C4-2B (cell line): ENCODE data around the gene STAT4.

Experiments
- ZFX ChIP-seq: fragments of 450-650 bp; IDR thresholded peaks from 2 replicates; pipeline ENCODE4 v1.6.1; 2017
- TF ChIP-seq, protein P1 (sequence below): fragments of 450-650 bp; conservative IDR thresholded peaks from 2 replicates; pipeline ENCODE4 v1.5.1; 2017; ENCODE audit warnings: mild to moderate bottlenecking

DNA sequence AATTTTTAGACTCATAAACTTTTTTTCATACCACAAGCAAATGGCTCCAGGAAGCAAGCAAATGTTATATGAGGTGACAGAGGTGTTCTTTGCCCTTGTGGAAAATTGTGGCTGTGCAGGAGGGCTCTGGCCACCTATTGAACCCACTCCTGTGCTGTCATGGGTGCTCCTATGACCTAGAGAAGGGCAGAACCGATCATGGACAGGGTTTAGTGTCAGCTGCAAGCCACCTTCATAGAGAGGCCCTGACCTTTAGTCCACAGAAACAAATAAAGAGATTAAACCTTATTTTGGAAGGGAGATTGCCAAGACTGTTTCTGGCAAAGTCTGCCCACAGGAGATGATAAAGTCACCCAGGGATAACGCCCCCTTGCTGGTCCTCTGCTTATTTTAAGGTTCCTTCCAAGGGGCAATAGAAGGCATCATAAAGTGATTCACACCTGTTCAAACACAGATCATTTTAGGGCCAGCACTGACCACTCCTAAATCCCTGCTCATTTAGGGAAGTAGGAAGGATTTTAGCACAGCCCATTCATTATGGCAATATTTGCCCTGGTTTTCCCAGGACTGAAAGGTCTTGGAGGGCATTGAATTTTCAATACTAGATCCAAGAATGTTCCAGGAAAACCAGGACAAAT is 26.1 kb upstream of the STAT4 start:
- TF ChIP-seq, protein P1, sequence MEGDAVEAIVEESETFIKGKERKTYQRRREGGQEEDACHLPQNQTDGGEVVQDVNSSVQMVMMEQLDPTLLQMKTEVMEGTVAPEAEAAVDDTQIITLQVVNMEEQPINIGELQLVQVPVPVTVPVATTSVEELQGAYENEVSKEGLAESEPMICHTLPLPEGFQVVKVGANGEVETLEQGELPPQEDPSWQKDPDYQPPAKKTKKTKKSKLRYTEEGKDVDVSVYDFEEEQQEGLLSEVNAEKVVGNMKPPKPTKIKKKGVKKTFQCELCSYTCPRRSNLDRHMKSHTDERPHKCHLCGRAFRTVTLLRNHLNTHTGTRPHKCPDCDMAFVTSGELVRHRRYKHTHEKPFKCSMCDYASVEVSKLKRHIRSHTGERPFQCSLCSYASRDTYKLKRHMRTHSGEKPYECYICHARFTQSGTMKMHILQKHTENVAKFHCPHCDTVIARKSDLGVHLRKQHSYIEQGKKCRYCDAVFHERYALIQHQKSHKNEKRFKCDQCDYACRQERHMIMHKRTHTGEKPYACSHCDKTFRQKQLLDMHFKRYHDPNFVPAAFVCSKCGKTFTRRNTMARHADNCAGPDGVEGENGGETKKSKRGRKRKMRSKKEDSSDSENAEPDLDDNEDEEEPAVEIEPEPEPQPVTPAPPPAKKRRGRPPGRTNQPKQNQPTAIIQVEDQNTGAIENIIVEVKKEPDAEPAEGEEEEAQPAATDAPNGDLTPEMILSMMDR = no peak
- no peak for TF ChIP-seq ZFX
